GM12878 (cell line): Measurements from ENCODE around the gene UBE2O. TPM values are rescaled to one million over a fixed set of nuclear protein-coding genes. Genes with fewer than 3 reads are reported as not detected.

Experiments used
- ATAC-seq: fragments of 200-7000 bp; cut with Tn5 transposase; 3 replicates; pipeline ENCODE4 v1.9.1; 2020; ENCODE audit warnings: mild to moderate bottlenecking, moderate library complexity
- BruUV-seq: library from RNA; stranded (reverse); fragments of 400-500 nt; replicated peaks from 2 replicates; lab custom pipeline; 2021; lab: Mats Ljungman, UMichigan
- CTCF ChIA-PET: fragments of 300-600 bp; sonication (Branson Sonifier 250); formaldehyde crosslinking; extraction: SDS; loops from one replicate; lab custom pipeline; 2021; ENCODE audit warnings: inconsistent platforms; lab: Yijun Ruan, JAX
- POLR2A ChIA-PET: fragments of 350-600 bp; formaldehyde crosslinking; extraction: SDS; loops from one replicate; lab custom pipeline; 2021; ENCODE audit warnings: inconsistent platforms; lab: Charles Lee
- RAD21 ChIA-PET: fragments of 300-600 bp; sonication (Branson Sonifier 250); formaldehyde crosslinking; loops from one replicate; lab custom pipeline; 2023; ENCODE audit warnings: antibody characterized with exemption; ENCODE audit not compliant: unreplicated experiment; lab: Charles Lee
- SMC1A ChIA-PET: fragments of 300-600 bp; sonication (Branson Sonifier 250); formaldehyde crosslinking; loops from one replicate; lab custom pipeline; 2023; ENCODE audit not compliant: unreplicated experiment, uncharacterized antibody; lab: Charles Lee
- DNase-seq: peaks from one replicate; pipeline ENCODE4 v3.0.0-alpha.2; 2011; ENCODE audit warnings: low read depth, low spot score
- FAIRE-seq: peaks from 3 replicates; lab custom pipeline; 2011; peaks lifted over from hg19 to GRCh38; lab: Jason Lieb, UNC
- H2AFZ ChIP-seq: 2 replicates; pipeline ENCODE4 v1.6.0; 2011; ENCODE audit warnings: low read depth, low read length, control low read depth; ENCODE audit not compliant: control insufficient read depth
- H3K27ac ChIP-seq: 2 replicates; pipeline ENCODE4 v1.5.1; 2011; ENCODE audit warnings: control low read depth; ENCODE audit not compliant: control insufficient read depth, insufficient read depth
- H3K27me3 ChIP-seq, 2 experiments: replicated peaks in 1 of 2; 2 replicates each; pipeline versions ENCODE4 v1.6.0 to v1.6.1; 2011; ENCODE audit warnings: low read length in 1 of 2; ENCODE audit not compliant: control insufficient read depth in 2 of 2, insufficient read depth in 2 of 2
- H3K36me3 ChIP-seq, 2 experiments: 2 replicates each; pipeline ENCODE4 v1.5.1; 2011; ENCODE audit warnings: low read length in 1 of 2; ENCODE audit not compliant: control insufficient read depth in 2 of 2, insufficient read depth in 2 of 2
- H3K4me1 ChIP-seq: 2 replicates; pipeline ENCODE4 v1.6.1; 2011; ENCODE audit warnings: mild to moderate bottlenecking, low read length, moderate library complexity, mixed read lengths; ENCODE audit not compliant: control insufficient read depth, insufficient read depth
- H3K4me2 ChIP-seq: 2 replicates; pipeline ENCODE4 v1.6.0; 2011; ENCODE audit warnings: control low read depth; ENCODE audit not compliant: control insufficient read depth, insufficient read depth
- H3K4me3 ChIP-seq: fragments of 200-600 bp; sonication (generic); 2 replicates; pipeline ENCODE4 v1.5.1; 2016
- H3K79me2 ChIP-seq: 2 replicates; pipeline ENCODE4 v1.6.0; 2011; ENCODE audit warnings: low read length; ENCODE audit not compliant: control insufficient read depth, insufficient read depth
- H3K9ac ChIP-seq: 2 replicates; pipeline ENCODE4 v1.8.0; 2011; ENCODE audit warnings: low read length, control low read depth, mixed read lengths; ENCODE audit not compliant: control insufficient read depth, insufficient read depth
- H3K9me3 ChIP-seq: replicated peaks from 3 replicates; pipeline ENCODE4 v1.5.1; 2011; ENCODE audit warnings: mild to moderate bottlenecking, low read length; ENCODE audit not compliant: control insufficient read depth, insufficient read depth
- H4K20me1 ChIP-seq: 2 replicates; pipeline ENCODE4 v1.6.0; 2011; ENCODE audit not compliant: control insufficient read depth, insufficient read depth
- BCL11A ChIP-seq: IDR thresholded peaks from 2 replicates; pipeline ENCODE4 v1.6.1; 2011; ENCODE audit warnings: low read depth, low read length
- CHD2 ChIP-seq: IDR thresholded peaks from 2 replicates; pipeline ENCODE4 v1.6.1; 2011; ENCODE audit warnings: low read depth, low read length, improper control_type of control experiment, borderline replicate concordance
- ESRRA ChIP-seq: IDR thresholded peaks from 2 replicates; pipeline ENCODE4 v1.6.1; 2012; ENCODE audit warnings: mild to moderate bottlenecking, low read length, improper control_type of control experiment
- JUNB ChIP-seq: IDR thresholded peaks from 2 replicates; pipeline ENCODE4 v1.6.1; 2016; ENCODE audit warnings: antibody characterized with exemption, mild to moderate bottlenecking
- KDM1A ChIP-seq: fragments of 200-600 bp; sonication (generic); IDR thresholded peaks from 2 replicates; pipeline ENCODE4 v1.6.1; 2016; ENCODE audit warnings: borderline replicate concordance
- POLR2AphosphoS5 ChIP-seq: IDR thresholded peaks from 2 replicates; pipeline ENCODE4 v1.6.1; 2011; ENCODE audit warnings: mild to moderate bottlenecking, low read length, inconsistent platforms
- RB1 ChIP-seq: fragments of 450-650 bp; formaldehyde crosslinking; IDR thresholded peaks from 2 replicates; pipeline ENCODE4 v1.6.1; 2017; ENCODE audit warnings: mild to moderate bottlenecking, borderline replicate concordance
- SMARCA5 ChIP-seq: fragments of 450-650 bp; IDR thresholded peaks from 2 replicates; pipeline ENCODE4 v1.6.1; 2017; ENCODE audit warnings: mild to moderate bottlenecking
- STAT1 ChIP-seq: fragments of 450-650 bp; conservative IDR thresholded peaks from 2 replicates; pipeline ENCODE4 v1.6.1; 2014; ENCODE audit warnings: antibody characterized with exemption, mild to moderate bottlenecking
- SUPT20H ChIP-seq: IDR thresholded peaks from 2 replicates; pipeline ENCODE4 v1.6.1; 2011; ENCODE audit warnings: low read depth, mild to moderate bottlenecking, low read length, moderate library complexity, borderline replicate concordance; ENCODE audit not compliant: control insufficient read depth
- TBL1XR1 ChIP-seq: IDR thresholded peaks from 2 replicates; pipeline ENCODE4 v1.6.1; 2012; ENCODE audit warnings: low read depth, low read length, improper control_type of control experiment
- USF2 ChIP-seq: IDR thresholded peaks from 2 replicates; pipeline ENCODE4 v1.6.1; 2011; ENCODE audit warnings: low read depth, low read length, improper control_type of control experiment, borderline replicate concordance
- YBX1 ChIP-seq: fragments of 450-650 bp; IDR thresholded peaks from 2 replicates; pipeline ENCODE4 v1.6.1; 2016; ENCODE audit warnings: antibody characterized with exemption
- ZNF24 ChIP-seq: fragments of 450-650 bp; IDR thresholded peaks from 2 replicates; pipeline ENCODE4 v1.6.1; 2017; ENCODE audit warnings: antibody characterized with exemption, mild to moderate bottlenecking
- WGBS: methylation state at CpG from one replicate; pipeline ENCODE4 v1.1.6; 2016; ENCODE audit warnings: low lambda C conversion rate; ENCODE audit not compliant: insufficient replicate concordance, insufficient coverage; ENCODE audit errors: missing lambda C conversion rate; 5-methylcytosine and 5-hydroxymethylcytosine counted together
- in situ Hi-C: fragments of 300-500 bp; cut with MboI; formaldehyde crosslinking; loops from 9 replicates; pipeline ENCODE4 v1.14.3; 2018; ENCODE audit warnings: mixed read lengths
- intact Hi-C: fragments of 100-400 bp; cut with micrococcal nuclease; formaldehyde crosslinking; loops from one replicate; pipeline ENCODE4 v1.14.2; 2022; ENCODE audit not compliant: unreplicated experiment
- polyA plus RNA-seq, 11 experiments: library from polyadenylated mRNA; depleted of rRNA in 4 of 11; unstranded in 6 of 11; stranded (reverse) in 5 of 11; fragments of >200 nt; fragmentation: Nextera tagmentation in 4 of 11; fragmentation: Illumina TruSeq in 1 of 11; extraction: Ambion mirVana in 4 of 11; extraction: Trizol in 1 of 11; gene quantifications; 1 replicate in 1 of 11; 2 replicates in 10 of 11; pipeline versions ENCODE4 v1.2.1 to v1.2.3, GENCODE V29; 2011 to 2016; ENCODE audit warnings: inconsistent platforms in 2 of 11, missing spikeins in 2 of 11, low read depth in 1 of 11
- total RNA-seq, 4 experiments: library from RNA; depleted of rRNA in 3 of 4; stranded (reverse); fragments of >200 nt in 3 of 4; fragmentation: Illumina TruSeq in 1 of 4; extraction: Trizol in 1 of 4; gene quantifications; 2 replicates each; pipeline versions ENCODE4 v1.2.1 to v1.2.3, GENCODE V29; 2013 to 2021
- TF ChIP-seq, protein P1 (sequence below): fragments of 450-650 bp; IDR thresholded peaks from 2 replicates; pipeline ENCODE4 v1.6.1; 2014; ENCODE audit warnings: mild to moderate bottlenecking
- TF ChIP-seq, protein P2 (sequence below), 3 experiments: IDR thresholded peaks in 2 of 3; conservative IDR thresholded peaks in 1 of 3; 2 replicates each; pipeline ENCODE4 v1.5.1; 2011; ENCODE audit warnings: low read depth in 3 of 3, low read length in 3 of 3, mild to moderate bottlenecking in 3 of 3, control low read depth in 2 of 3, moderate library complexity in 2 of 3, inconsistent platforms in 1 of 3, mixed read lengths in 1 of 3; ENCODE audit not compliant: control insufficient read depth in 2 of 3, insufficient read depth in 1 of 3; ENCODE audit errors: extremely low read depth in 1 of 3
- TF ChIP-seq, protein P3 (sequence below): fragments of 450-650 bp; IDR thresholded peaks from 2 replicates; pipeline ENCODE4 v1.6.1; 2017; ENCODE audit warnings: mild to moderate bottlenecking, moderate library complexity

The UBE2O gene
- total and polyA plus RNA-seq, 10 of the 15 experiments (the other 5 are each of a cell fraction or from before 2014, with no cell fraction given): 2.1 to 39.0 (median 14.1) TPM

- TF ChIP-seq, protein P1, sequence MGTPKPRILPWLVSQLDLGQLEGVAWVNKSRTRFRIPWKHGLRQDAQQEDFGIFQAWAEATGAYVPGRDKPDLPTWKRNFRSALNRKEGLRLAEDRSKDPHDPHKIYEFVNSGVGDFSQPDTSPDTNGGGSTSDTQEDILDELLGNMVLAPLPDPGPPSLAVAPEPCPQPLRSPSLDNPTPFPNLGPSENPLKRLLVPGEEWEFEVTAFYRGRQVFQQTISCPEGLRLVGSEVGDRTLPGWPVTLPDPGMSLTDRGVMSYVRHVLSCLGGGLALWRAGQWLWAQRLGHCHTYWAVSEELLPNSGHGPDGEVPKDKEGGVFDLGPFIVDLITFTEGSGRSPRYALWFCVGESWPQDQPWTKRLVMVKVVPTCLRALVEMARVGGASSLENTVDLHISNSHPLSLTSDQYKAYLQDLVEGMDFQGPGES: no peak
- TF ChIP-seq, protein P2, sequence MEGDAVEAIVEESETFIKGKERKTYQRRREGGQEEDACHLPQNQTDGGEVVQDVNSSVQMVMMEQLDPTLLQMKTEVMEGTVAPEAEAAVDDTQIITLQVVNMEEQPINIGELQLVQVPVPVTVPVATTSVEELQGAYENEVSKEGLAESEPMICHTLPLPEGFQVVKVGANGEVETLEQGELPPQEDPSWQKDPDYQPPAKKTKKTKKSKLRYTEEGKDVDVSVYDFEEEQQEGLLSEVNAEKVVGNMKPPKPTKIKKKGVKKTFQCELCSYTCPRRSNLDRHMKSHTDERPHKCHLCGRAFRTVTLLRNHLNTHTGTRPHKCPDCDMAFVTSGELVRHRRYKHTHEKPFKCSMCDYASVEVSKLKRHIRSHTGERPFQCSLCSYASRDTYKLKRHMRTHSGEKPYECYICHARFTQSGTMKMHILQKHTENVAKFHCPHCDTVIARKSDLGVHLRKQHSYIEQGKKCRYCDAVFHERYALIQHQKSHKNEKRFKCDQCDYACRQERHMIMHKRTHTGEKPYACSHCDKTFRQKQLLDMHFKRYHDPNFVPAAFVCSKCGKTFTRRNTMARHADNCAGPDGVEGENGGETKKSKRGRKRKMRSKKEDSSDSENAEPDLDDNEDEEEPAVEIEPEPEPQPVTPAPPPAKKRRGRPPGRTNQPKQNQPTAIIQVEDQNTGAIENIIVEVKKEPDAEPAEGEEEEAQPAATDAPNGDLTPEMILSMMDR (IDR thresholded peaks at IDR 0.05 in 2 of 3, conservative IDR thresholded peaks at IDR 0.05 in 1 of 3; ENCODE audit: control insufficient read depth in 2 of 3, extremely low read depth in 1 of 3, insufficient read depth in 1 of 3, low read depth in 3 of 3, low read length in 3 of 3): no peak
These were observed 30.1 kb downstream of the UBE2O start (continued) for GRCh38 chr17:76422860-76423259.

DNA sequence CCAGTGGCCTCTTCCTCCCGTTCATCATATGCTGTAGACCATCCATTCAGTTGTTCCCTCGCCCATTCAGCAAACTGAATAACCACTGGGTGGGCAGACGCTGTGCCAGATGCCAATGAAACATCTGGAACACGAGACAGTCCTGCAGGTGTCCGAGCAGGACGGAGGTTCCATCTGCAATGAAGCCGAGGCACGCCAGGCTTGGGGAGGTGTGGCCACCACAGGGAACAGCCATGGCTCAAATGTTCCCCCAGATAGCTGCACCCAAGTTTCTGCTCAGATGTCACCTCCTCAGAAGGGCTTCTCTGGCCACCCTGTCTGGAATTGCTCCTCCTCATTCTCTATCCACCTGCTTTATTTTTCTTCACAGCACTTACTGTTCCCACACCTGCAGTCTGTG, 30.5 kb downstream of the UBE2O start:
- H3K36me3 ChIP-seq: peaks cover 0 to 9% of the 10 kb centered on the region in 2 experiments; a peak in 2 of 4 replicates
- H3K4me1 ChIP-seq: peaks cover 23% of the 10 kb centered on the region
- H2AFZ ChIP-seq: no peak overlapping the region
- H3K27ac ChIP-seq: no peak overlapping the region
- SMC1A ChIA-PET: no interaction called here
- DNase-seq: no peak
- intact Hi-C loops (no loop called here), in situ Hi-C loops (no loop called here)
- H3K27me3 ChIP-seq: no peaks in the 10 kb centered on the region
- 82% methylated on average over 8 of the region's 8 CpGs for WGBS
- CTCF ChIA-PET: no interaction called here
- FAIRE-seq: no peak
- RAD21 ChIA-PET: no interaction called here
- no peak overlapping the region for H3K9ac ChIP-seq
- no peak overlapping the region for H3K4me3 ChIP-seq
- peaks cover 24% of the 10 kb centered on the region for H3K79me2 ChIP-seq
- H3K9me3 ChIP-seq: no peaks in the 10 kb centered on the region
- BruUV-seq: no TSS peak
- H3K4me2 ChIP-seq: no peak overlapping the region
- H4K20me1 ChIP-seq: no peaks in the 10 kb centered on the region; the same call in 1 of the 2 replicates
- POLR2A ChIA-PET: interaction anchor here (1.3 kb wide), 1 partner anchor 31 kb away, joined by 3 read pairs; the partner anchor contains the start of gene UBE2O
- no peak for ATAC-seq
- TF ChIP-seq ZNF24: no peak
- TF ChIP-seq RB1: no peak
- TF ChIP-seq USF2: no peak
- no peak for TF ChIP-seq BCL11A
- no peak for TF ChIP-seq STAT1
- TF ChIP-seq, protein P3, sequence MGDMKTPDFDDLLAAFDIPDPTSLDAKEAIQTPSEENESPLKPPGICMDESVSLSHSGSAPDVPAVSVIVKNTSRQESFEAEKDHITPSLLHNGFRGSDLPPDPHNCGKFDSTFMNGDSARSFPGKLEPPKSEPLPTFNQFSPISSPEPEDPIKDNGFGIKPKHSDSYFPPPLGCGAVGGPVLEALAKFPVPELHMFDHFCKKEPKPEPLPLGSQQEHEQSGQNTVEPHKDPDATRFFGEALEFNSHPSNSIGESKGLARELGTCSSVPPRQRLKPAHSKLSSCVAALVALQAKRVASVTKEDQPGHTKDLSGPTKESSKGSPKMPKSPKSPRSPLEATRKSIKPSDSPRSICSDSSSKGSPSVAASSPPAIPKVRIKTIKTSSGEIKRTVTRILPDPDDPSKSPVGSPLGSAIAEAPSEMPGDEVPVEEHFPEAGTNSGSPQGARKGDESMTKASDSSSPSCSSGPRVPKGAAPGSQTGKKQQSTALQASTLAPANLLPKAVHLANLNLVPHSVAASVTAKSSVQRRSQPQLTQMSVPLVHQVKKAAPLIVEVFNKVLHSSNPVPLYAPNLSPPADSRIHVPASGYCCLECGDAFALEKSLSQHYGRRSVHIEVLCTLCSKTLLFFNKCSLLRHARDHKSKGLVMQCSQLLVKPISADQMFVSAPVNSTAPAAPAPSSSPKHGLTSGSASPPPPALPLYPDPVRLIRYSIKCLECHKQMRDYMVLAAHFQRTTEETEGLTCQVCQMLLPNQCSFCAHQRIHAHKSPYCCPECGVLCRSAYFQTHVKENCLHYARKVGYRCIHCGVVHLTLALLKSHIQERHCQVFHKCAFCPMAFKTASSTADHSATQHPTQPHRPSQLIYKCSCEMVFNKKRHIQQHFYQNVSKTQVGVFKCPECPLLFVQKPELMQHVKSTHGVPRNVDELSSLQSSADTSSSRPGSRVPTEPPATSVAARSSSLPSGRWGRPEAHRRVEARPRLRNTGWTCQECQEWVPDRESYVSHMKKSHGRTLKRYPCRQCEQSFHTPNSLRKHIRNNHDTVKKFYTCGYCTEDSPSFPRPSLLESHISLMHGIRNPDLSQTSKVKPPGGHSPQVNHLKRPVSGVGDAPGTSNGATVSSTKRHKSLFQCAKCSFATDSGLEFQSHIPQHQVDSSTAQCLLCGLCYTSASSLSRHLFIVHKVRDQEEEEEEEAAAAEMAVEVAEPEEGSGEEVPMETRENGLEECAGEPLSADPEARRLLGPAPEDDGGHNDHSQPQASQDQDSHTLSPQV: no peak
- TF ChIP-seq SUPT20H: no peak
- TF ChIP-seq CHD2: no peak
- TF ChIP-seq JUNB: no peak
- TF ChIP-seq KDM1A: no peak
- TF ChIP-seq POLR2AphosphoS5: no peak
- TF ChIP-seq ESRRA: no peak
- TF ChIP-seq SMARCA5: no peak
- TF ChIP-seq TBL1XR1: no peak
- TF ChIP-seq YBX1: no peak
